Activated CD4-positive, CD25-positive, alpha-beta regulatory T cell treated with anti-CD3 and anti-CD28 coated beads, Interleukin-2, amount 50 U/mL, for 24 hours (primary cell): ENCODE results near the gene ERP27.

Experiments
- ATAC-seq, 2 donors: fragments of 150-1000 bp; cut with Tn5 transposase; one replicate each; pipeline ENCODE4 v1.10.0; 2021; ENCODE audit warnings: mild to moderate bottlenecking in 1 of 2, moderate library complexity in 1 of 2

ERP27 gene

DNA sequence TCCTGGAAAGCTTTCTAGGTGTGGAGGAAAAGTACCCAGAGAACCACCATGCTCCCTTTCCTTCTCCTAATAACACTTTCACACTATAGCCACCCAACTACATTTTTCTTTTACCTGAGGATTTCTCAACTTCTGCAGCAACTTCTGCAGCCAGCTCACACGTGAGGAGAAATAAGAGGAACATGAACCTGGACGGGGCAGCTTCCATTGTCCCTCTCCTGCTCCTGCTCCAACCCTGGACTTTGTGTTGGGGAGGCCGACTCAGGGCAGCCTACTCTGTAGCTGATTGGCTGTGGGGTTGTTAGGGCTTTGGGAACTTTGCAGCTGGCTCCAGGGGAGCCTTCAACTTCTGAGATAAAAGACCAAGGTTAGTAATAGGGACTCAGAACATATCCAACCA, at the start of gene ERP27:
Gene ERP27 (minus strand): TSS at position 237 of the 400 bp plus-strand sequence. CDS start 29 bp downstream, at position 208.
- ATAC-seq = no peak

DNA sequence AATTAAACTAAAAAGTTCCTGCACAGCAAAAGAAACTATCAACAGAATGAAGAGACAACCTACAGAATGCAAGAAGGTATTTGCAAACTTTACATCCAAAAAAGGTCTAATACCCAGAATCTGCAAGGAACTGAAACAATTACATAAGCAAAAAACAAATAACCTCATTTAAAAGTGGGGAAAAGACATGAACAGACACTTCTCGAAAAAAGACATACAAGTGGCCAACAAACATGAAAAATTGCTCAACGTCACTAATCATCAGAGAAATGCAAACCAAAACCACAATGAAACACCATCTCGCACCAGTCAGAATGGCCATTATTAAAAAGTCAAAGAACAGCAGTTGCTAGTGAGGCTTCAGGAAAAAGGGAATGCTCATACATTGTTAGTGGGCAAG, 49.7 kb upstream of the ERP27 start:
- no peak for ATAC-seq

- no peak for ATAC-seq
Measured at GRCh38 chr12:14986449-14986848, 48.1 kb upstream of the ERP27 start.

DNA sequence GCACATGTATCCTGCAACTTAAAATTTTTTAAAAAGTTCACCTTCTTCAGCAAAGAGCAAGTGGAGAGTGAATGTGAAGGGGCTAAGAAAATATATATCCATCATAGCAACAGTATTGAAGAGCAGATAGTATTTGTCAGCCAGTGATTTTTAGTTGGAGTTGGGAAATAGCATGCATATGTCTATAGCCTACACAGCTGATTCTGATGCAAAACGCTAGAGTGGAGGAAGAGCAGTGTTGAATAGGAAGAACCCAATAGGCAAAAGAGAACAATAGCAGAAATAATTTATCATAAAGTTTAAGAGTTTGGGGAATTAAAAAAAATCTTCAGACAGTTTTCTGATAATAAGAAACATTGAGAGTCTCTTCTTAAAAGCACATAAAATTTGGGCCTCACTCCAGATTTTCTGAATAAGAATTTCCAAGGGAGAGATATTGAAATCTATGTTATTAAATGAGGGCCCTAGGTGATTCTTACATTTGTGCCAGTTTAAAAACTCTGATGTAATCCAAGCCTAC, 46.5 kb upstream of the ERP27 start:
- ATAC-seq = no peak

DNA sequence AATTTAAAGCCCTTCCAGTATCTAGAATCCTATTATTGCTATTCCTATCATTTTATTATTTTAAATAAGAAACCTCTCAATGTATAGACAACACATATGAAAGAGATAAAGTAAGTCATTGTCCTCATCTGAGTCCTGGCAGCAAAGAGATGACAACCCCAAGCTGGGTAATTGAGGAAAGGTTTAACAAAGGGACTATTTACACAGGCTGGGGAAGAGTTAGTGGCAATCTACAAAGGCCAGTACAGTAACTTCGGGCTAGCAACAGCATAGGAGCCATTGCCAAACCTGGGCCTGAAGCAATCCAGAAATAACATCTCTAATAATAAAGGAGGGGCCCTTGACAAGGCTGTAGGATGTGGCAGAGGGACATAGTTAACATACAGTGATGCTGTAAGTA, 45.7 kb upstream of the ERP27 start:
- ATAC-seq = no peak

DNA sequence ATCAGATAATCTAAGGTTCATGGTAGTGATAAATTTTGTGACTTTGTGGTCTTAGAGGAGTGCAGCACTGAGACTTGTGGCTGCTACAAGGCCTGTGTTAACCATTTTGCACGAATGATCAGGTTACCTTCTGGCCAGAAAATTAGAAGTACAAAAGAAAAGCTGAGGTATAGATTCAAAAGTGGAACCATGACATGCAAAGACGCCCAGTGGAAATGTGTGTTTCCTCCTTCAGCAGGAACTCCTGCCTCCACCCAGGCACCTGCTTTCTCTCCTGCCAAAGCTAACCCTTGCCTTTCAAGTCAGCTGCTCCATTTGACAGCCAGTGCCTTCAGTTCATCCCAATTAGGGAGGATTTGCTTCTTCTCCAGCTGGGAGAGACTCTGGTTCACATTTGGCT, 44.7 kb upstream of the ERP27 start:
- no peak for ATAC-seq

DNA sequence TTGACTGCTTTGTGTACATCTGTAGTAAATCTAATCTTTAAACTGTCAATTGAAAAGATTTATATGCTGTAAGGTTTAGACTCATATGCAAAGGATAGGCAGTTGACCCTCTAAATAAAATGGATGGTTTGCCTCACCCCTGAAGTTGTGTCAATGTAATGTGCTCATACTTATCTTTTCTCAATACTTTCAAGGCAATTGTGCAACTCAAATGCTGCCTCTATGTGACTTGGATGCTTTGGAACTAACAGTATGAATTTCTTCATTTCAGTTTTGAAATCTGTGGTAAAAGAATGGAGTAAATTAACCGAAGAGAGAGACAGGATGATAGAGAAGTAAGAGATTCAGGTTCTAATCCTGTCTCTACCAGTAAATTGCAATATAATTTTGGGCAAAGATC, 44.2 kb upstream of the ERP27 start:
- ATAC-seq = no peak

DNA sequence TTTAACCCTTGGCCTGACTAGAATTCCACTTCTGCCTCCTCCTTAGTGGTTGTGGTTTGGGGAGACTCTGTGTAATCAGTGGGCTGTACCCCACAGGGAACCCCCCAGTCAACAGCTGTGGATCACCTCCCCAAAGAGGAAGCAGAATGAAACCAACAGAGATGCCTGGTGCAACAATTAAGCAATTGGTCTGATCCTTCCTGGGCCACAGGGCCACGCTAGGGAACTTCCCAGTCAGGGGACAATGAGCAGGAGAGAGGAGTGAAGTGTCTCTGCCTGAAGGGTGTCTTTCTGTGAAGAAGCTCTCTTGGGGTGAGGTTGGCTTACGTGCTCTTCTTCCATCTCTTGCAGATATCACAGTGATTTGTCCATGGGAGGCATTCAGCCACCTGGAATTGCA, 42.7 kb upstream of the ERP27 start:
- ATAC-seq = peak in 1 of 2 donors; percentile 13

DNA sequence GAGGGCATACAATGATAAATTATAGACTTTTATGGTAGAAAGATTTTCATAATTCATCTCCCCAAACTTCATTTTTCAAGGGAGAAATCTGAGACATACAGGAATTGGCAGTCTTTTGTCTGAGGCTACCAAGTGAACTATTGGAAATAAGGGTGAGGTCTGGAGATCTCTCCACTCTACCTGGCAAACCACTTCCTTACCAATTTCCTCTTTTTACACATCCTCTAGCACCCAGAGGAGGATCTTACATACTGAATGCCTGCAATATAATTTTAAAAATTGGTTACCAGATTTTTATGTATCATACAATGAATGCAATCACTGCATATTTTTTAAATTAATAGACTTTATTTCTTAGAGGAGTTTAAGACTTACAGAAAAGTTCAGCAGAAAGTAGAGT, 41.1 kb upstream of the ERP27 start:
- ATAC-seq = no peak

DNA sequence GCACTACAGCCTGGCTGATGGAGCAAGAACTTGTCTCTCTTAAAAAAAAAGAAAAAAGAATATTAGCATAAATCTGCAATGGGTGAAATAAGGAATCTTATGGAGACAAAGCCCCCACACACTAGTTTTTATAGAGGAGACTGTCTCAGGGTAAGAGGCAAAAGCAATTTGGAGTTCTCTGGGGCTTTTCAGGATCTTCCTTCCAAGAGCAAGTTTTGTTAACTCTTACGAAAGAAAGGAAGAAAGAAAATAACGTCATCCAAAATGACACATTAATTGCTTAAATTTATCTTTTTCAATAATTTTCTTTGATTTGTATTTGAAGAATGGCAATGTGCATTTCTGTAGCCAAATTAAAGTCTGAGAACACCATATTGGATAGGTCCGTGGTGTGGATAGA, 38.3 kb upstream of the ERP27 start:
- ATAC-seq = no peak

- ATAC-seq = no peak
Measured at GRCh38 chr12:14975457-14975856, 37.1 kb upstream of the ERP27 start.

DNA sequence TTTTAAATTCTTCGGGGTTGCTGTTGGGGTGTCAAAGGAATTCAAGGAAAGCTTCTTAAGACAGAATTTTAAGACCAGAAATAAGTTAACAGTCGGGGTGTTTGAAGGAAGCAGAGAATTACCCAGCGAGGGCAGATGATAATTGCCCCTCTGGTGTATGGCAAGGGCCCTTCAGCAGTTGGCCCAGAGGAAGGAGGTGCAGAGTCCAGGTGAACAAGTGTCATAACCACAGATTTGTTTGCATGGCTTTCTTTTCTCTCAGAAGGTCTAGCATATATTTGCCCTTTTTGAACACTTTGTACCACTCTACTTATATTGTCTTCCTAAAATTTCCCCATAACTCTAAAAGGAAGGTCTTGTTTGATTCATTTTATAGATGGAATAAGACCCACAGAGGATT, 36.3 kb upstream of the ERP27 start:
- ATAC-seq = no peak

- ATAC-seq = no peak
Measured at GRCh38 chr12:14972816-14973215, 34.5 kb upstream of the ERP27 start, which contains the start of gene PDE6H. Gene PDE6H (plus strand): TSS chr12:14973042. CDS start chr12:14978013, 4,971 bp downstream.

DNA sequence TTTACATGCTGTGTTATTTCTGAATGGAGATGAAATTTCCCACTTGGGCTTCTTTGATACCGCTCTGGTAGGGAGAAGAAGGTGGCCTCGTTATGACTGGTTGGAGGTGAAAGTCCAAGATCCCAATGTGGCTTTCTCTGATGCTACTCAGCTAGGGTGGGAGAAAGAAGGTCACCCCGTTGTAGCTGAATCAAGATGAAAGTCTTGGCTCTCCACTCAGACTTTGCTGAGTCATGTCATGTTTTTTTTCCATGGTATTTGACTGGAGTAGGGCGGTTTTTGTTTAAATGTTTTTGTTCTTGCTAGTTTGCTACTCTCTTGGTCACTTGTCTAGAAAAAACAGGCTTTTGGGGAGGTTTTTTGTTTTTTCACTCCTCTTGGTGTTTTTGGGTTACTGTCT, 32.1 kb upstream of the ERP27 start:
- ATAC-seq = no peak

- no peak for ATAC-seq
Measured at GRCh38 chr12:14968478-14968877, 30.1 kb upstream of the ERP27 start.

- ATAC-seq = no peak
Measured at GRCh38 chr12:14965221-14965620, 26.9 kb upstream of the ERP27 start.

DNA sequence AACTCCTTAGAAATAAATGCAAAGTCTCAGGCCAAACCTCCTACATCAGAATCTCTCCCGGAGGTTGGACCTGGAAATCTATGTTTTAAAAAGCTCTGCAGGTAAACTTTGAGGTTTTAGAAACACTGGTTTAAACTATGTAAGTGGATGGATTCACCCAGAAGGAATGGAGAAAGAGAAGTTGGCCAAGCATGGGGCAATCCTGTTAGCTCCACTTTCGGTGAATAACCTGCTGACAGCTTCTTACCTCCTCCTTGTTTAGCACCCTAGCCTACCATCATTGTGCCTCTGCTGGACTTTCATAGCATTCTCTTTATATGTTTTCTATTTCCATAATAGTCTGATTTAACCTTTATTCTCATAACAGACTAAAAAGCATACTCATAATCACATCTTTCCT, 26.1 kb upstream of the ERP27 start:
- ATAC-seq = no peak

DNA sequence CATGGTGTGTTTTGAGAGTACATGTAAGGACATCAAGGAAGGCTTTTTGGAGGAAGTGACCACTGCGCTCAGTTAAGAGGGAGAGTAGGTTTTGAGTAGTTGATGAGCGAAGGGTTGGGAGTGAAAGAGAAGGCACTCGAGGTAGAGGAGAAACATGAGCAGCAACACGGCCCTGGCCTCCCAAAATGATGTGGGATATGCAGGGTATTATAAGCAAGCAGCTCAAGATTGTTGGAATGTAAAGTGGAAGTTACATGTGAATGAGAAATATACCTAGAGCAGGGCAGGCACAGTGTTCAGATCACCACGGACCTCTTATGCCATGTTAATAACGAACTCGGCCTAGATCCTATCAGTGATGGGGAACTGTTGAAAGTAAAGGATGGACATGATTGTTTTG, 25.2 kb upstream of the ERP27 start:
- ATAC-seq = no peak

DNA sequence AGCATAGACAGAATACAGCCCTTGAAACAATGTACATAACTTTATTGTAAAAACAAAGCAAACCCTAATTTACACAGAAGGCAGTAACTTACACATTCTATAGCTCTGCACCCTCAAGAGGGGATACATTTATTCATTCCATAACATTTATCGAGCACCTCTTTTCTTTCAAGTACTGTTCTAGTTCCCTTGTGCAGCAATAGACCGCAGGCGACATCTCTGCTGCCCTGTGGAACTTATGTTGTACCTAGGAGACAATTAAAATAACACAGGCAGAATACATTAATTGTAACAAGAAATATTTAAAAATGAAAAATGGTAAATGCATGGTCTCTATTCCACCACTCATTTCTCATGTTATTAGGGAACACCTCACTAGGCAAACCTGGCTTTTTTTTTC, 24.5 kb upstream of the ERP27 start:
- ATAC-seq = no peak

DNA sequence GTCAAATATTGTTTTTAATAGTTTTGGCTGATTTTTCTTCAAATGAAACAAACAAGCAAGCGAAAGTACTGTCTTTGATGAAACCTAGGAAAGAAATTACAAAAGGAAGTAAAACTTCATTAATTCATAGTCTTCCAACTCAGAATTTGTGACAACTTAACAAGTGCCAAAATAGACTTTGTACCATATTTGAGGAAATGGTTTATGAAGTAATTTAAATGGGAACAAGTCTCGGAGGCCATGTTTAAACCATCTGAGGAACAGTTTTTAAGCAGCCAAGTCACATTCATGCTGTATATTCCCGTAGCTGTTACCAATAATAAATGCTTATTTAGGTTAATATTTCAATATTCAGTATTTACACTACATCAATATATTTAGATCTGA, 23.8 kb upstream of the ERP27 start:
- ATAC-seq = no peak

DNA sequence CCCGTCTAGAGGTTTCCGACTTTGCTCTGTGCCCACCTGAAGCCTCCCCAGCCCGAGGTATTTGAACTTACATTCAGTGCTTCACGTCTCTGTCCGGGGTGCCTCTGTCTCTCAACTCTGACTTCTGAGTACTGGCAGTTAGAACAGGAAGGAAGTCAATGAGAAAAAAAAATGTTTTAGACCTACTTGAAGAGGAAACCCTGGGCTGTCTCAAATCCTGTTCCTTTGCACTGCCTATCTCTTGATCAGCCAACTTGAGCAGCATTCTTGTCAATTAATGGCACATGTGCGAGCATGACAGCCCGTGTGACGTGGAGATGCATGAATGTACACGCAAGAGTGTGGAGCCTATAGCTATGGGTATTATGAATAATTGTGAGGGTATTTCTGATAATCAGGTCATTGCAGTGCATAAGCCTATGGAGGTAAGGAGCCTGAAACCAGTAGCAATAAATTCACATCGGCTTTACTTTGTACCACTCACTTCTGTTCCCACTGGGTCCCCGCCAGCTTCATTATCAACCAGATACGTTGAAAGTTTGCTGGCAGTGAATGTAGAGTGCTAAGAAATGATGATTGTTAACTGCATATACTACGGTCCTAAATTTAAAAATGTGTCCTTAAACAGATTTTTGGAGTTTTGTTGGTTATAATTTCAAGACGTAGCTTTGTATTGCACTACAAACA, 23.3 kb upstream of the ERP27 start, which contains the start of gene ARHGDIB:
Gene ARHGDIB (minus strand): TSS at position 136 of the 687 bp plus-strand sequence. CDS start 10,889 bp downstream, outside the sequence.
- peak; percentile 69 to 75 for ATAC-seq

DNA sequence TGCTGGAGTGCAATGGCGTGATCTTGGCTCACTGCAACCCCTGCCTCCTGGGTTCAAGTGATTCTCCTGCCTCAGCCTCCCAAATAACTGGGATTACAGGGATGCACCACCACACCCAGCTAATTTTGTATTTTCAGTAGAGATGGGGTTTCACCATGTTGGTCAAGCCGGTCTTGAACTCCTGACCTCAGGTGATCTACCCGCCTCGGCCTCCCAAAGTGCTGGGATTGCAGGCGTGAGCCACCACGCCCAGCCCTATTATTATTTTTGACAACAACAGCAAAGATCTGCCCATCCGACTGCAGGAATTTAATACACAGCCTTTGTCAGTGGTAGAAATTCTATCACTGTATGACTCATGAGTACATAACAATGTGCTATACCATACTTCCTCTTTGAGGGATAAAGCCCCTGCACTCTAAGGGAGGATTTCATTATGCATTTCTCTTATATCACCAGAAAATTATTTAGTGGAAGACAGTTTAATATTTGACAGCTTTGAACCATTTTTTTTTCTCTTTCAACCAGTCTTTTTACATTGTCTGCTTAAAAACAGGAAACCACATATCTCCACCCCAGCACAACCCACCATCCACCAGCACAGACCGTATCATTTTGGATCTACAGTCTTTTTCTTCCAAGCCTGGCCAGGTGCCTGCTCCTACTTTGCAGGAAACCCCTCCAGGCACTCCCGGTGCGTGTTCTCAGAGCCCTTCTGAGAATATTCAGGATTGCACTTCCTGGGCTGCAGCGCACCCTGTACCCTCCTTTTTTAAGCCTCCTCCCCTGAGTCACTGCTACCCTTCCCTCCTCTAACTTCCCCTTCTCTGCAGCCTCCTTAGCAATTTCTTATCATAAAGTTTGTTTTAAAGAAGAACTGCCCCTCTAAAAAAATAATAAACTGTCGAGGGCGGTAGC, 22.5 kb upstream of the ERP27 start:
- peak; percentile 46 to 52 for ATAC-seq

DNA sequence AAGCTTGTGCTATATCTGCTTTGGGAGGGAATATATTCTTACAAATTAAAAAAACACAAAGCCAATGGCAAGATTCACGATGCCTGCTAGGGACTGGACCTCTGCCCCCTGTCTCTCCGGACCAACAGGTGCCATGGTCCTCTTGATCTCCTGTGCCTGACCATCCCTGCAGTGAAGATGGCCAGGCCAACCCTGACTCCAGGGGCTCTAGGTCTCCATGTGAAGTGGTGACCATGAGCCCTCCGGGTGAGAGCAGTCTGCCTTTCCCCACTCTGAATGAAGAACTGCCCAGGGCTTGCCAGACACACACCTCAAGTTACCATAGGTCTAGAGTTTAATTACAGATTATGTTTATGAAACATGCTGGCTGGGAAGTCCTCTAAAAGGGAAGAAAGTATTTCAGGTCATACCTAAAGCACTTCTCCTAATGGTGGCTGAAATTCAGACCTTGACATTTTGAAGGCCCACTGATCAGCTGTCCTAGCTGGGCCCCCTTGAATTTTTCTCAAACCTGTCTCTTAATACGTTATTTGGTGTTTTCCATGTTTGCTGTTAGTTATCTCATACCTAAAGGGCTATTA, 21.7 kb upstream of the ERP27 start:
- no peak for ATAC-seq
